ACC112 (cell line): ENCODE results near the gene HOXC13.
A peak's percentile ranks its signal among the peaks of the same experiment; 100 is the strongest.

Source experiments
- H2AFZ ChIP-seq: fragments of 200-600 bp; sonication (generic); one replicate; pipeline ENCODE4 v1.6.0; 2017; ENCODE audit warnings: antibody characterized with exemption, low read length; ENCODE audit not compliant: unreplicated experiment
- H3K27ac ChIP-seq: fragments of 200-600 bp; sonication (generic); 2 replicates; pipeline ENCODE4 v1.5.1; 2014; ENCODE audit warnings: low read depth, mild to moderate bottlenecking, antibody characterized with exemption, low read length, moderate library complexity
- H3K27me3 ChIP-seq: fragments of 200-600 bp; sonication (generic); 2 replicates; pipeline ENCODE4 v1.6.1; 2014; ENCODE audit warnings: mild to moderate bottlenecking, antibody characterized with exemption, low read length, moderate library complexity, mixed read lengths; ENCODE audit not compliant: insufficient read depth
- H3K36me3 ChIP-seq: fragments of 200-600 bp; sonication (generic); 2 replicates; pipeline ENCODE4 v1.6.1; 2016; ENCODE audit warnings: mild to moderate bottlenecking, antibody characterized with exemption, low read length, moderate library complexity, mixed read lengths; ENCODE audit not compliant: insufficient read depth
- H3K4me1 ChIP-seq: fragments of 200-600 bp; sonication (generic); one replicate; pipeline ENCODE4 v1.6.1; 2016; ENCODE audit warnings: low read length, mixed read lengths; ENCODE audit not compliant: insufficient read depth, unreplicated experiment, control insufficient read depth
- H3K4me3 ChIP-seq: fragments of 200-600 bp; sonication (generic); 2 replicates; pipeline ENCODE4 v1.5.1; 2014; ENCODE audit warnings: mild to moderate bottlenecking, low read depth, low read length
- H3K79me2 ChIP-seq: fragments of 200-600 bp; sonication (generic); one replicate; pipeline ENCODE4 v1.6.0; 2016; ENCODE audit warnings: low read length; ENCODE audit not compliant: control insufficient read depth, unreplicated experiment, insufficient read depth

HOXC13 gene

DNA sequence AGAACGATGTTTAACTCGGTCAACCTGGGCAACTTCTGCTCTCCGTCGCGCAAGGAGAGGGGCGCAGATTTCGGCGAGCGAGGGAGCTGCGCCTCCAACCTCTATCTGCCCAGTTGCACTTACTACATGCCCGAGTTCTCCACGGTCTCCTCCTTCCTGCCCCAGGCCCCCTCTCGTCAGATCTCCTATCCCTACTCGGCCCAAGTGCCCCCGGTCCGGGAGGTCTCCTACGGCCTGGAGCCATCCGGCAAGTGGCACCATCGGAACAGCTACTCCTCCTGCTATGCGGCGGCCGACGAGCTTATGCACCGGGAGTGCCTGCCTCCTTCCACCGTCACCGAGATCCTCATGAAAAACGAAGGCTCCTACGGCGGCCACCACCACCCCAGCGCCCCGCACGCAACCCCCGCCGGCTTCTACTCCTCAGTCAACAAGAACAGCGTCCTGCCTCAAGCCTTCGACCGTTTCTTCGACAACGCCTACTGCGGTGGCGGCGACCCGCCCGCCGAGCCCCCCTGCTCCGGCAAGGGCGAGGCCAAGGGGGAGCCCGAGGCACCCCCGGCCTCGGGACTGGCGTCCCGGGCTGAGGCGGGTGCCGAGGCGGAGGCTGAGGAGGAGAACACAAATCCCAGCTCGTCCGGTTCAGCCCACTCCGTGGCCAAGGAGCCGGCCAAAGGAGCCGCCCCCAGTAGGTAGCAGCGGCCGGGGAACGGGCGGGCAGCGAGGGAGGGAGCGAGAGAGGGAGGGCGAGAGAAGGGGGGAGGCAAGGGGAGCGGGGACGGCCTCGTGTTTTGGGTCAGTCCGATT, 34.8 kb downstream of the HOXC13 start:
- no peaks in the 10 kb centered on the region for H3K36me3 ChIP-seq
- H3K79me2 ChIP-seq, result no peaks in the 10 kb centered on the region
- peaks cover 96% of the 10 kb centered on the region for H3K27me3 ChIP-seq
- H2AFZ ChIP-seq, result peak overlapping the region; percentile 3
- no peak overlapping the region for H3K27ac ChIP-seq
- peak overlapping the region; percentile 68 for H3K4me3 ChIP-seq
- H3K4me1 ChIP-seq, result no peaks in the 10 kb centered on the region

DNA sequence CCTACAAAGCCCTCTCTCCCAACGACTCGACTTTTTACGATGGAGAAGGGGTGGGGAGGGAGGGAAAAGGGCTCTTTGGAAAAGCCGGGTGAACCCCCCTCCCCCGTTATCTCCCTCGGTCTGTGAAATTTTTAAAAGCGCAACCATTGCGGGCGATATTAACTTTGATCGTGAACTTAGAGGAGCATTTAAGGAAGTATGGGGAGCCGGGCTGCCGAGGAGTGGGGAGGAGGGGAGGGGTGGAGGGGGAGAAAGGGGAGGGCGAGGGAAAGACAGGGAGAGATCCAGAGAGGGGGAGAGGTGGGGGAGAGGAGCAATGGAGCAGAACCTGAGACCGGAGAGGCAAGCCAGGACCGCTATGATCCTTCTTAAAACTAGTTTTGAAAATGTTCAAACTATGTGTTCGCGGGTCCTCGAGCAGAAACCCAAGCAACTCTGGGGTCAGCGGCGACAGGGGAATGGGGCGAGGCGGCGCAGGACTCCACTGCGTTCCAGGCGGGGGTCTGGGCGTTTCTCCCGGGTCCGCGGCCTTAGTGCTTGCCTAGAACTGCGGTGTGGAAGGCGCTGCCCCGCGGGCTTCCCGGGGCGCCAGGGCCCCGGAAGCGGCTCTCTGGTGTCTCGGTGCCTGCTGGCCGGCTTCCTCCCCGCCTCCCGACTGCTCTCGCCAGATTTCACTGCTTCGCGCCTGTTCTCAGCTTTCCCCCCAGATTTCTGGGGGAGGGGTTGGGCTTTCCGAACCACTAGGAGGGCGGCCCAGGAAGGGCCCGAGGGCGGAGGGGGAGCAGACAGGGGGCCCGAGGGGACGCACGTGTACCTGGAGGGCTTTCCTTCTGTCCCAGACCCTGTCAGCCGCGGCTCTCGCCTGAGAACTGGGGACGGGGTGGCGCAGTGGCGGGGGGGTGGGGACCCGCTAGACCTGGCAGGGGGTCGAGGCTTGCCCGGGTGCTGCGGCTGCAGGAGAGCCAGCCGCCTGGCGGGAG, 35.7 kb downstream of the HOXC13 start, which contains the start of gene HOTAIR:
TSS of gene HOTAIR (minus strand) at position 871 of the 980 bp plus-strand sequence.
- Histone ChIP-seq H3K27ac (no peak within 1 kb of the TSS), H3K79me2 (no peaks in the 10 kb centered on the region), H3K4me3 (peak within 1 kb of the TSS; percentile 68), H3K4me1 (no peaks in the 10 kb centered on the region), H2AFZ (peak within 1 kb of the TSS; percentile 74), H3K27me3 (peaks cover 96% of the 10 kb centered on the region), H3K36me3 (no peaks in the 10 kb centered on the region)

DNA sequence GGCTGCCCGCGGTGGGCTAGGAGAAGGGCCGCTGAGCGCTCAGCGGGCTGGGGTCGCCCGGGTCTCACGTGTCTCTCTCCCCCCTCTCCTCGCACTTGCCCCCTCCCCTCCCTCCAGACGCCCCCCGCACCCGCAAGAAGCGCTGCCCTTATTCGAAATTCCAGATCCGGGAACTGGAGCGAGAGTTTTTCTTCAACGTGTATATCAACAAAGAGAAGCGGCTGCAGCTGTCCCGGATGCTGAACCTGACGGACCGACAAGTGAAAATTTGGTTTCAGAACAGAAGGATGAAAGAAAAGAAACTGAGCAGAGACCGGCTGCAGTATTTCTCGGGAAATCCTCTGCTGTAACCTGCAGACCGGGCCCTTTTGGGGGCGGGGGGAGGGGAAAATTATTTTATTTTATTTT, 36.4 kb downstream of the HOXC13 start:
- H3K4me3 ChIP-seq, result peak overlapping the region; percentile 68
- no peaks in the 10 kb centered on the region for H3K36me3 ChIP-seq
- H2AFZ ChIP-seq, result no peak overlapping the region
- no peaks in the 10 kb centered on the region for H3K79me2 ChIP-seq
- H3K27me3 ChIP-seq, result peaks cover 96% of the 10 kb centered on the region
- no peaks in the 10 kb centered on the region for H3K4me1 ChIP-seq
- H3K27ac ChIP-seq, result no peak overlapping the region

DNA sequence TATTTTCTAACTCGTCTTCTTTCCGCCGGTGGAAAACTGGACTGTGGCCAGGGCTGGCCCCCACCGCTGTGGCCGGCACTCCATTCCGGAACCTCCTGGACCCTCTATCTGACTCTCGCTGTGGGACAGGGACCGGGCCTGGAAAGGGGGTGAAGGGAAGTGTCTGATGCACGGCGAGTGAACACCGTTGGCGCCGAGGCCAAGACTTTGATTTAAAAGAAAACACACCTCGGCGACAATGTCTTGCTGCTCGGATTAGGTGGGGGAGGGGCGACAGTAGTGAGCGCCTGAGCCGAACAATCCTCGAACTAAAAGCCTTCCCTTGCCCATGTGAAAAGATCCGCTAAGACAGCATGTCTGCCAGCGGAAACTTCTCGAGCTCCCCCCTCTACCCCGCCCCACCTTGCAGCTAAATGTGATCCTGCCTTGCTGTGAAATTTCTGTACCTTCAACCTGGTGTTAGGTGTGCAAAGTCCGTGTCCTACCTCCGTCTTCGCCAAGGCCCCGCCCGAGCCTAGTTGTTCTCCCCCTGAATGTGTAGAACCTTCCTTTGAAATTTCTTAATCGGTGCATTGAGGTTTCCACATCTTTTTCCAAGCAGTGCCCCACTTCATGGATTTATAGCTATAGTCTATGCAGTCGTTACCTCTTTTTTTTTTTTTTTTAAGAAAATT, 37.0 kb downstream of the HOXC13 start:
- Histone ChIP-seq H3K27me3 (peaks cover 94% of the 10 kb centered on the region), H3K4me3 (peak overlapping the region; percentile 68)

DNA sequence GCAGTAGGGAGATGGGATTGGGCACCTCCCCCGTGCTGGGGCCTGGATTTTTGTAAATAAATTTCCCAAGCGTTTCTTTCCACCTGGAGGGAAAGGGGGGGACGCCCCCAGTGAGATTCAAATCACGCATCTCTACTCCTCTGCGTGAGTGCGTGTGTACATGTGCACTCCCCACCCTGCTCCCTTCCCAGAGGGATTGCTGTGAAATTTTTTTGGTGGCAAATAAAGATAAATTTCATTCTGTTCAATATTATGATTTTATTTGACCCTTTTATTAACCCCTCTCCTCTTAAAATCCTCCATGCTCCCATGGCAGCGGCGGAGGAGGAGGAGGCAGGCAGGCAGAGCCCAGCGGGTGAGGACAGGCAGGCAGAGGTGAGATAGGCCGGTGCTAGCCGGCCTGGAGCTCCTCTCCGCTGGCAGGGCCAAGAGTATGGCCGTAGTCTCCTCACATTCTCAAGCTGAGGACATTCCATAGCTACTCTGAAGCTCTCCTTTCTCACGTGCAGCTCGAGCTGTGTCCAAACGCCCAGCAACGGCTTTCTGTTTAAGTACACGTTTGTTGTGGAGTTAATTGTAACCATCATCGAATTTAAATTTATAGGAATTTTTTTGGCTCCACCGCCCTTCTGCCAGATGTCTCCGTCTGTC, 37.7 kb downstream of the HOXC13 start:
- no peak overlapping the region for H2AFZ ChIP-seq
- H3K36me3 ChIP-seq, result no peaks in the 10 kb centered on the region
- H3K4me3 ChIP-seq, result no peak overlapping the region
- H3K79me2 ChIP-seq, result no peaks in the 10 kb centered on the region
- peaks cover 94% of the 10 kb centered on the region for H3K27me3 ChIP-seq
- no peak overlapping the region for H3K27ac ChIP-seq
- H3K4me1 ChIP-seq, result no peaks in the 10 kb centered on the region

More for the DNA sequence above, 37.0 kb downstream of the HOXC13 start:
- Histone ChIP-seq H3K79me2 (no peaks in the 10 kb centered on the region), H3K27ac (no peak overlapping the region), H3K36me3 (no peaks in the 10 kb centered on the region), H3K4me1 (no peaks in the 10 kb centered on the region), H2AFZ (no peak overlapping the region)

DNA sequence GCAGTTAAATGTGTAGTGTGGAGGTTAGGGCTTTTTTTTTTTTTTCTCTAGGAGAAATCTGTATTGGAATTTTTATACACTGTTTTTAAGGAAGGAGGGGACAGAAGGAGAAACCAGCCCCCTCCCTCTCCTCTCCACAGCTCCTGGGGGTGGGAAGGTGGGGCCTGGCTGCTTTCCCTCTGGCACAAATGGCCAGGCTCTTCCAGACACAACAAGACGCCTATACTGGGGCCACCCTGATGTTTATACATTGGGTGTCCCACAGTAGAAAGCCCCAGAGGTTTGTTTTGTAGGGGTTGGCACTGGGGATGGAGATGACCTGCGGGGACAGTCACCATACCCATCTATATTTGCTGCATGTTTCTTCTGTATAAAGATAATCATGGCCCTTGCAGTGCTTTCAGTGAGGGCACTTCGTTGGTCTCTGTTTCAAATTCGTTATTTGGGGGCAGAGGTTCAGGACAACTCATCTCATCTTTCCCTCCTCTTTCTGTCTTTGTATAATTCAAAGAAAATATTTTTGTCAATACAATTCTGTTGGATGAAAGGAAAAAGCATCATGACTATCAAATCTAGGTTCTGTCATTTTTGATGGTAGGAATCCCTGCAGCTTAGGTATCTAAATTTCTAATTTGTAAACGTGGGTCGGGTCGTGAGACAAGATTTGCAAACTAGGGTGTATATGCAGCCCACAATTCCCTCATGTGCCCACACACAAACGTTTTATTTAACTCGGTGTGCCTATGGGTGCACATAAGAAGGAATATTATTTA, 38.4 kb downstream of the HOXC13 start:
- Histone ChIP-seq H3K27me3 (peaks cover 94% of the 10 kb centered on the region), H3K4me1 (no peaks in the 10 kb centered on the region), H3K36me3 (no peaks in the 10 kb centered on the region), H3K4me3 (no peak overlapping the region), H3K79me2 (no peaks in the 10 kb centered on the region), H2AFZ (no peak overlapping the region), H3K27ac (no peak overlapping the region)

DNA sequence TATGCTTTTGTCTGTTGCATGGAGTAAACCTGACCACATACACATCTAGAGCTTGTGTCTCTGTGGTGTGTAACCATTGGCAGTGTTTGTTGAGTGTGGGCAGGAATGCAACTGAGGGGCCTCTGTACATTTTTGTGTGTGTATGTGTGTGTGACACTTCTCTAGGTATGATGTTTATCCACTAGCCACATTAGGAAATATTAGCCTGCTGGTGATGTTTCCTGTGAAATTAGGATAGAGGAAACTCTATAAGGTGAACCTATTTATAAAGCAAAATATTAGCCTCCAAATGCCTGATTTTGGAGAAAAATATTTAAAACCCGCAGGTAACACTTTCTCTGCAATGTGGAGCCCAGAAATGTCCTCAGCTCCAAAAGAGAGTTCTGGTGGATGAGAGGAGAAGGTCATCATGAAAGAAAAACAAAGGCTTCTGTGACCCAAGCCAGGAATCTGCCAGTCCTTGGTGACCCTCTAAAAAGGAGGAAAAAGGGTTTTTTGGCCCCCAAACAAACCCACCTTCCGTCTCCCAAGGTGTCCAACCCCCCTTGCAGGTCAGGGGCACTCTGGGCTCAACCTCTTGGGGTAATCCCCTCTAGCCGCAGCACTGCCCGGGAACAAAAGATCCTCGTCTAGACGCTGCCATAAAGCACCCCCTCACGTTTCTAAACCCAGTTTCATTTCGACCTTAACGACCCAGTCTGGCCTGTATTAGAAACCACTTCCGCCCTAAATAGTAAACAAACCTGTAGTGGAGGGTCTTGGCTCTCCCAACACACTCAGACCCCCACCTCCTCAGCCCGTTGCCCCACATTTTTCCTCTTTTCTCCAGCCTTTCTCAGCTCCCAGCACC, 39.2 kb downstream of the HOXC13 start:
- no peak overlapping the region for H3K27ac ChIP-seq
- H3K79me2 ChIP-seq, result no peaks in the 10 kb centered on the region
- peak overlapping the region; percentile 44; the same call in 1 of the 2 replicates for H3K4me3 ChIP-seq
- H3K36me3 ChIP-seq, result no peaks in the 10 kb centered on the region
- H3K27me3 ChIP-seq, result peaks cover 94% of the 10 kb centered on the region
- H3K4me1 ChIP-seq, result no peaks in the 10 kb centered on the region
- no peak overlapping the region for H2AFZ ChIP-seq

DNA sequence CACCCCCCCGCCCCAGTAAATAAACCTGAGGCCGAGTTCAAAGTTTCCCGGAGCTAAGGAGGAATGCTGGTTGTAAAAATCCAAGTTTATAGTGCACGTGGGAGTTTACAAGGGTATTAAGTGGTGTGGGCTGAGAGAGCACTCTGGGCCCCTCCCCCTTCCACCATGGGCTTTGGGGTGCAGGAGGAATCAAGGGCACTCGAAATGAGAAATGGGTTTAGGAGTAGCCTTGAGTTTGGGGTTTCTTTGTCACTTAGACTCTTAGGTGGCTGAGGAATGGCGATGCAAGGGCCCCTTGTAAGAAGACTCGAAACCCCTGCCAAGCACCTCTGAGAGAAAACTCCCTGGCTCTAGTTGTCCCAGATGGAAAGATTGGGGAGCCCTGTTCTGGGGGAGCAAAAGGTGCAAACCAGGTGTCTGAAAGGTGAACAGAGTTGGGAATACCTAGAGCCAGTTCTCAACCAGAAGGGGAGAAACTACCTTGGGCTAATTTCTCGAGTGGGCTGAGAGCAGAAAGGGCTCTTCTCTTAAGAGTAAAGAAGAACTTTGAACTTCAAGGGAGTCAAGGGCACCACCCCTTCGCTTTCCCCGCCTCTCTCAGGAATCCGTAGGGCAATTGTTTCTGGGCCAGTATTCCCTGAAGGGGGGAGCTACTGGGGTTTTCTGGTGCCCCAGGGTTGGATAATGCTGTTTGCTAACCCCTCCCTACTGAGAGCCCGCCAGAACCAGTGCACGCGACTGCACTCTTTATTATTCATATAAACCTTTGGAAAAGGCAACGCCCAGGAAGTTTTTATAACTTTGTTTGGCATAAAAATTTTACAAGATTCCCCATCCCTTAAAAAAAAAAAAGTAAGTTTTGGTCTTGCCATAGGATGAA, 40.1 kb downstream of the HOXC13 start:
- no peak overlapping the region for H2AFZ ChIP-seq
- H3K79me2 ChIP-seq, result no peaks in the 10 kb centered on the region
- peaks cover 94% of the 10 kb centered on the region for H3K27me3 ChIP-seq
- H3K4me3 ChIP-seq, result no peak overlapping the region
- no peaks in the 10 kb centered on the region for H3K36me3 ChIP-seq
- no peaks in the 10 kb centered on the region for H3K4me1 ChIP-seq
- H3K27ac ChIP-seq, result no peak overlapping the region
